GM19240 (cell line): ENCODE data around the gene HS3ST6.
"Not testable (repeated sequence)": the region's sequence is repeated elsewhere in the genome, so short reads cannot be mapped to it uniquely, and the experiment has no call there.

Experiments used
- DNase-seq: peaks from one replicate; pipeline ENCODE4 v3.0.0; 2011; ENCODE audit warnings: low spot score; ENCODE audit not compliant: insufficient read length

The HS3ST6 gene

GRCh38 chr16:1918351-1919326, at the start of gene HS3ST6:
TSS of gene HS3ST6 (minus strand) at chr16:1918415. CDS start at chr16:1918323, 92 bp downstream.
- no peak for DNase-seq

- no peak for DNase-seq
Measured at GRCh38 chr16:1966460-1966859, 48.2 kb upstream of the HS3ST6 start, which contains the start of gene RNF151. TSS of gene RNF151 (plus strand) at chr16:1966856. CDS start at chr16:1966882, 26 bp downstream.

GRCh38 chr16:1965396-1966001, 47.3 kb upstream of the HS3ST6 start:
- no peak for DNase-seq

- DNase-seq: peak; percentile 100
Measured at GRCh38 chr16:1964506-1965395, 46.5 kb upstream of the HS3ST6 start, which contains the start of gene RPS2. TSS of gene RPS2 (minus strand) at chr16:1964826. CDS start at chr16:1964625, 201 bp downstream.

GRCh38 chr16:1963806-1964505, 45.7 kb upstream of the HS3ST6 start:
- no peak for DNase-seq

- DNase-seq: not testable (repeated sequence)
Measured at GRCh38 chr16:1962161-1963153, 44.2 kb upstream of the HS3ST6 start.

- no peak for DNase-seq
Measured at GRCh38 chr16:1961651-1962067, 43.4 kb upstream of the HS3ST6 start.

- DNase-seq: no peak
Measured at GRCh38 chr16:1960665-1961630, 42.7 kb upstream of the HS3ST6 start.

GRCh38 chr16:1959269-1960039, 41.2 kb upstream of the HS3ST6 start, which contains the start of gene NDUFB10:
TSS of gene NDUFB10 (plus strand) at chr16:1959538. CDS start at chr16:1959625, 87 bp downstream.
- DNase-seq: peak; percentile 84

- DNase-seq: no peak
Measured at GRCh38 chr16:1958715-1959268, 40.6 kb upstream of the HS3ST6 start.

- not testable (repeated sequence) for DNase-seq
Measured at GRCh38 chr16:1958143-1958491, 39.9 kb upstream of the HS3ST6 start.

- not testable (repeated sequence) for DNase-seq
Measured at GRCh38 chr16:1957434-1958142, 39.4 kb upstream of the HS3ST6 start.

GRCh38 chr16:1953734-1954133, 35.5 kb upstream of the HS3ST6 start:
- no peak for DNase-seq

- DNase-seq: no peak
Measured at GRCh38 chr16:1950559-1950958, 32.3 kb upstream of the HS3ST6 start.

- no peak for DNase-seq
Measured at GRCh38 chr16:1950047-1950446, 31.8 kb upstream of the HS3ST6 start.

- DNase-seq: no peak
Measured at GRCh38 chr16:1949507-1949906, 31.3 kb upstream of the HS3ST6 start.

GRCh38 chr16:1947369-1947670, 29.1 kb upstream of the HS3ST6 start:
- DNase-seq: no peak
